HepG2 (cell line): Measurements from ENCODE around the gene MTA1. TPM values are rescaled to one million over a fixed set of nuclear protein-coding genes. Genes with fewer than 3 reads are reported as not detected.

Experiments
- ATAC-seq: fragments of 200-7000 bp; cut with Tn5 transposase; 3 replicates; pipeline ENCODE4 v1.9.1; 2020; ENCODE audit warnings: mild to moderate bottlenecking, moderate library complexity
- BruUV-seq: library from RNA; stranded (reverse); fragments of 400-500 nt; replicated peaks from 2 replicates; lab custom pipeline; 2021; lab: Mats Ljungman, UMichigan
- CTCF ChIA-PET: fragments of 300-600 bp; formaldehyde crosslinking; extraction: SDS; loops from one replicate; lab custom pipeline; 2021; ENCODE audit warnings: low total read pairs, inconsistent platforms, low intra/inter-chr PET ratio; lab: Yijun Ruan, JAX
- POLR2A ChIA-PET: fragments of 350-600 bp; sonication (Branson Sonifier 250); formaldehyde crosslinking; loops from one replicate; lab custom pipeline; 2020; ENCODE audit warnings: antibody characterized with exemption, inconsistent platforms; lab: Yijun Ruan, JAX
- DNase-seq: peaks from one replicate; pipeline ENCODE4 v3.0.0-alpha.2; 2015; ENCODE audit warnings: low spot score
- FAIRE-seq: peaks from 3 replicates; lab custom pipeline; 2011; peaks lifted over from hg19 to GRCh38; lab: Jason Lieb, UNC
- H2AFZ ChIP-seq: one replicate; pipeline ENCODE4 v1.6.1; 2011; ENCODE audit warnings: low read length, inconsistent platforms
- H3K27ac ChIP-seq: fragments of 300-600 bp; 3 replicates; pipeline ENCODE4 v1.8.0; 2011; ENCODE audit warnings: mixed run types, mild to moderate bottlenecking, mixed read lengths, low read length, inconsistent platforms; ENCODE audit not compliant: insufficient read depth; ENCODE audit errors: extremely low read length
- H3K27me3 ChIP-seq, 2 experiments: fragments of 200-600 bp in 1 of 2; 2 replicates in 1 of 2; 3 replicates in 1 of 2; pipeline versions ENCODE4 v1.6.0 to v1.8.0; 2011; ENCODE audit warnings: low read length in 2 of 2, mild to moderate bottlenecking in 2 of 2, moderate library complexity in 2 of 2, inconsistent platforms in 1 of 2; ENCODE audit not compliant: insufficient read depth in 2 of 2, control insufficient read depth in 1 of 2
- H3K36me3 ChIP-seq, 2 experiments: fragments of 200-600 bp in 1 of 2; replicated peaks in 1 of 2; 2 replicates in 1 of 2; 3 replicates in 1 of 2; pipeline versions ENCODE4 v1.5.1 to v1.8.0; 2011; ENCODE audit warnings: low read length in 2 of 2, inconsistent platforms in 1 of 2; ENCODE audit not compliant: insufficient read depth in 2 of 2, control insufficient read depth in 1 of 2
- H3K4me1 ChIP-seq: 2 replicates; pipeline ENCODE4 v1.5.1; 2012; ENCODE audit warnings: low read length, inconsistent platforms; ENCODE audit not compliant: insufficient read depth
- H3K4me2 ChIP-seq: 2 replicates; pipeline ENCODE4 v1.6.0; 2011; ENCODE audit warnings: low read depth, low read length, inconsistent platforms
- H3K4me3 ChIP-seq, 3 experiments: fragments of 200-600 bp in 1 of 3; sonication (generic), shearing (Covaris generic) in 1 of 3; replicated peaks in 1 of 3; 2 replicates each; pipeline ENCODE4 v1.5.1; 2011 to 2016; ENCODE audit warnings: low read length in 3 of 3, inconsistent platforms in 2 of 3, low read depth in 2 of 3, mild to moderate bottlenecking in 2 of 3, control low read depth in 1 of 3, mixed read lengths in 1 of 3; ENCODE audit not compliant: insufficient read depth in 1 of 3
- H3K79me2 ChIP-seq: one replicate; pipeline ENCODE4 v1.6.1; 2011; ENCODE audit warnings: low read length, inconsistent platforms; ENCODE audit not compliant: insufficient read depth
- H3K9ac ChIP-seq: 2 replicates; pipeline ENCODE4 v1.6.0; 2011; ENCODE audit warnings: mild to moderate bottlenecking, low read depth, low read length, inconsistent platforms; ENCODE audit not compliant: insufficient read depth
- H3K9me3 ChIP-seq: 2 replicates; pipeline ENCODE4 v1.5.1; 2012; ENCODE audit warnings: mild to moderate bottlenecking, low read length
- H4K20me1 ChIP-seq: 2 replicates; pipeline ENCODE4 v1.6.0; 2011; ENCODE audit warnings: inconsistent platforms, mild to moderate bottlenecking, low read length, moderate library complexity; ENCODE audit not compliant: insufficient read depth
- HNRNPL ChIP-seq: fragments of 200-400 bp; formaldehyde crosslinking; IDR thresholded peaks from 2 replicates; pipeline ENCODE4 v1.6.1; 2017; ENCODE audit warnings: mild to moderate bottlenecking, low read depth, low read length
- WGBS: methylation state at CpG from one replicate; pipeline ENCODE4 v1.1.6; 2017; ENCODE audit warnings: low lambda C conversion rate; 5-methylcytosine and 5-hydroxymethylcytosine counted together
- in situ Hi-C: cut with HindIII; loops from 2 replicates; pipeline ENCODE4 v1.10.0; 2017; ENCODE audit warnings: low pct_unique_long_range_greater_than_20kb; ENCODE audit not compliant: extremely low pct_ligation_motif_present
- intact Hi-C: fragments of 100-400 bp; cut with micrococcal nuclease; formaldehyde crosslinking; loops from one replicate; pipeline ENCODE4 v1.10.0; 2022; ENCODE audit not compliant: unreplicated experiment
- polyA plus RNA-seq, 8 experiments: library from polyadenylated mRNA; depleted of rRNA in 3 of 8; stranded (reverse) in 7 of 8; unstranded in 1 of 8; fragments of >200 nt; fragmentation: Illumina TruSeq in 4 of 8; extraction: Trizol in 4 of 8; gene quantifications; 2 replicates each; pipeline versions ENCODE4 v1.2.1 to v1.2.3, GENCODE V29; 2011 to 2016; ENCODE audit warnings: low read depth in 4 of 8, missing spikeins in 1 of 8, mixed read lengths in 1 of 8; ENCODE audit not compliant: insufficient read depth in 1 of 8
- total RNA-seq, 5 experiments: library from RNA; depleted of rRNA; stranded (reverse); fragments of >200 nt; fragmentation: Illumina TruSeq; extraction: Trizol; gene quantifications; 2 replicates each; pipeline ENCODE4 v1.2.3, GENCODE V29; 2016; ENCODE audit warnings: low read depth in 1 of 5
- TF ChIP-seq, protein P1 (sequence below): sonication (generic); formaldehyde crosslinking; IDR thresholded peaks from 2 replicates; pipeline ENCODE4 v1.9.0; 2021; ENCODE audit warnings: missing genetic modification reagents, borderline replicate concordance

The MTA1 gene
- total and polyA plus RNA-seq, 2 of the 13 experiments (the other 11 are each of a cell fraction or from before 2014, with no cell fraction given) = 35.2 to 85.8 TPM

DNA sequence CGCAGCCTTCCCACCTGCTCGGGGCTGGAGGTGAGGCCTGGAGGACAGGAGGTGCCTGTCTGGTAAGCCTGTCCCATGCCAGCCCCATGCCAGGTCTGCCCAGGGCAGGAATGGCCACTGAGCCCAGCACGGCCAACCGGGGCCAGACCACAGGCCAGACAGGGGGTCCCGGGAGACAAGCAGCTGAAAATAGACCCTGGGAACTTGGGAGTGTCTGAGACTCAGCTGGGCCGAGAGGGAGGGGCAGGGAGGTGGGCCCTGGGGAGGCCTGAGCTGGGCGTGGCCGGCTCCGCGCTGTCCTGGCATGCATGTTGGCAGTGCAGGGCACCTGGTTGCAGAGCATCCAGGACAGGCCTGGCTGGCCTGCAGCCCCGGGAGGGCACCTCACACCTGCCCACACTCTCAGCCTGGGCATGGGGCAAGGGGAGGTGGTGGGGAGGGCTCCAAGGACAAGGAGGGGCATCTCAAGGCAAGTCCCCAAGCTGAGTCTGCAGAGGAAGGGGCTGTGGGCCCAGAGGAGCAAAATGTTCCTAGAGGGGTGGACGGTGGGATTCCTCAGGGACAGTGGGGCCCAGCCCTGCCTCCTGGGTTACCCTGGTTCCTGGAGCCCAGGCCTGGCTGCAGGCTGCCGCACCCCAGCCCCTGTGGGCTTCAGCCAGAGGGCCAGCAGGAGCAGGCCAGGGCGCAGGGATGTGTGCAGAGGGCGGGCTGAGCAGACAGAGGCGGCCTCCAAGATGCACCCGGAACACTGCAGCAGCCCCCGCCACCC lies 63.9 kb downstream of the MTA1 start:
- ATAC-seq (no peak), FAIRE-seq (no peak), DNase-seq (no peak)
- H3K27ac ChIP-seq = no peak overlapping the region
- peak overlapping the region; percentile 60 for H3K9ac ChIP-seq
- no peaks in the 10 kb centered on the region for H4K20me1 ChIP-seq
- ChIA-PET CTCF (no interaction called here), POLR2A (no interaction called here)
- H3K4me1 ChIP-seq = peaks cover 69% of the 10 kb centered on the region
- intact Hi-C loops (no loop called here), in situ Hi-C loops (no loop called here)
- peaks cover 2 to 32% of the 10 kb centered on the region in 2 experiments; a peak in 4 of 5 replicates for H3K27me3 ChIP-seq
- no peaks in the 10 kb centered on the region for H3K36me3 ChIP-seq
- no TSS peak for BruUV-seq
- WGBS = 52% methylated on average over 7 of the region's 18 CpGs
- 0 out of 2 replicates have a peak, but pooled peaks have one; percentile 55 for TF ChIP-seq HNRNPL
- TF ChIP-seq, protein P1, sequence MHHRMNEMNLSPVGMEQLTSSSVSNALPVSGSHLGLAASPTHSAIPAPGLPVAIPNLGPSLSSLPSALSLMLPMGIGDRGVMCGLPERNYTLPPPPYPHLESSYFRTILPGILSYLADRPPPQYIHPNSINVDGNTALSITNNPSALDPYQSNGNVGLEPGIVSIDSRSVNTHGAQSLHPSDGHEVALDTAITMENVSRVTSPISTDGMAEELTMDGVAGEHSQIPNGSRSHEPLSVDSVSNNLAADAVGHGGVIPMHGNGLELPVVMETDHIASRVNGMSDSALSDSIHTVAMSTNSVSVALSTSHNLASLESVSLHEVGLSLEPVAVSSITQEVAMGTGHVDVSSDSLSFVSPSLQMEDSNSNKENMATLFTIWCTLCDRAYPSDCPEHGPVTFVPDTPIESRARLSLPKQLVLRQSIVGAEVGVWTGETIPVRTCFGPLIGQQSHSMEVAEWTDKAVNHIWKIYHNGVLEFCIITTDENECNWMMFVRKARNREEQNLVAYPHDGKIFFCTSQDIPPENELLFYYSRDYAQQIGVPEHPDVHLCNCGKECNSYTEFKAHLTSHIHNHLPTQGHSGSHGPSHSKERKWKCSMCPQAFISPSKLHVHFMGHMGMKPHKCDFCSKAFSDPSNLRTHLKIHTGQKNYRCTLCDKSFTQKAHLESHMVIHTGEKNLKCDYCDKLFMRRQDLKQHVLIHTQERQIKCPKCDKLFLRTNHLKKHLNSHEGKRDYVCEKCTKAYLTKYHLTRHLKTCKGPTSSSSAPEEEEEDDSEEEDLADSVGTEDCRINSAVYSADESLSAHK (CRISPR knock-in tag) = no peak
- no peak overlapping the region for H2AFZ ChIP-seq
- no peaks in the 10 kb centered on the region for H3K9me3 ChIP-seq
- no peaks in the 10 kb centered on the region for H3K79me2 ChIP-seq
- peak overlapping the region in 1 of 3 experiments; percentile 45; a peak in 1 of 6 replicates for H3K4me3 ChIP-seq
- H3K4me2 ChIP-seq = peak overlapping the region; percentile 98
